Skin of body (tissue), 2 donors: Measurements from ENCODE around the gene ATG12. TPM values are rescaled to one million over a fixed set of nuclear protein-coding genes. Genes with fewer than 3 reads are reported as not detected.
"Not testable (repeated sequence)": the region's sequence is repeated elsewhere in the genome, so short reads cannot be mapped to it uniquely, and the experiment has no call there.

ENCODE experiments used
- DNase-seq: peaks from one replicate; lab custom pipeline; 2025; lab: John Stamatoyannopoulos, UW
- total RNA-seq: library from RNA; depleted of rRNA; stranded (reverse); fragments of >200 nt; gene quantifications from one replicate; pipeline ENCODE4 v1.2.3, GENCODE V29; 2014

The ATG12 gene
- total RNA-seq, 1 donor from 2014 or later: 42.6 TPM

GRCh38 chr5:115842952-115843351 is 1.6 kb upstream of the ATG12 start:
- DNase-seq: no peak

GRCh38 chr5:115842089-115842935 is 947 bp upstream of the ATG12 start:
- peak; percentile 77 for DNase-seq

- no peak for DNase-seq
Measured at GRCh38 chr5:115840873-115841272, 492 bp downstream of the ATG12 start.

DNA sequence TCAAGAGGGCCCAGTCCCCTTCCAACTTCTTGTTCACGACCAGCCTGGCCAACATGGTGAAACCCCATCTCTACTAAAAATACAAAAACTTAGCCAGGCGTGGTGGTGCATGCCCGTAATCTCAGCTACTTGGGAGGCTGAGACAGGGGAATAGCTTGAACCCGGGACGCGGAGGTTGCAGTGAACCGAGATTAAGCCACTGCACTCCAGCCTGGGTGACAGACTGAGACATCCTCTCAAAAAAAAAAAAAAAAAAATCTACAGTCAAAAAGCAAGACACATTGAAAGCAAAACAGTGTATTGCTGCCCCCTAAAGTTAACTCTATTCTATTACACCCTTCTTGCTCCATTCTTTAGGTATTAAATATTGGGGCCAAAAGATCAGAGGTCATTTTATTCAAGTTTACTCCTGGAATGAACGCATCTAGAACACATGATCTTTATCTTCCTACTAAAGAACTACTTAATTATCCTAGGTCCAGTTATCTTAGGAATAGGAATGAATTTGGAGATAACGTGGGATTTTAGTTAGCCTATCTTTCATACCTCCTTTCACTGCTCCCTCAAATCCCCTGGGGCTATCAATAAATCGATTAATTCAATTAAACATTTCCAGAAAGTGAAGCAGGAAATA is 2.4 kb downstream of the ATG12 start:
- peak; percentile 19 for DNase-seq

GRCh38 chr5:115835481-115835880 is 5.9 kb downstream of the ATG12 start:
- no peak for DNase-seq

DNA sequence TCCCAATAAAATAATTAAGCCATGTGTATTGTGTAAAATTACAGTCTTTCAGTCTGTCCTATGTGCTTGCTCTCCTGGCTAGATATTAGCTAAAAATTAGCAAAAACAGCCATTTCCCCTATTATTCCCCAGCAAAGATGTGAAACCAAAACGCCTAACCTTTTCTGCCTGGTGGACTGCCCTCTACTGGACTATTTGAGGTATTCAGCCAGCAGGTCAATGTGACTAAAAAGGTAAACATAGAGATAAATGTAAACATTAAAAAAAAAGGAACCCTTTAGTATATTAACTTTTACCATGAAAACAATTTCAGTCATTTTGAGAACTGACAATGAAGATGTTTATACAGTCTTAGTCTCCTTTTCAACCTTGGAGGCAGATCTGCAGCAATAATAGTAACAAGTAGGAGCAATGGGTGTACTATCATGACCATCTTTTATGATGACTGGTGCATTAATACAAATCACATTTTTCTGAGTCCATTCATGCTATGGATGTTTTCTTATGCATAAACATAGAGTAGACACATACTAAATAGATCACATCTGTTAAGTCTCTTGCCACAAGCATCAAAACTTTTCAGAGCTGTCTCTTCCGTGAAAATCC is 10.1 kb downstream of the ATG12 start:
- peak; percentile 7 for DNase-seq

GRCh38 chr5:115829913-115830312 is 11.5 kb downstream of the ATG12 start:
- DNase-seq: no peak

DNA sequence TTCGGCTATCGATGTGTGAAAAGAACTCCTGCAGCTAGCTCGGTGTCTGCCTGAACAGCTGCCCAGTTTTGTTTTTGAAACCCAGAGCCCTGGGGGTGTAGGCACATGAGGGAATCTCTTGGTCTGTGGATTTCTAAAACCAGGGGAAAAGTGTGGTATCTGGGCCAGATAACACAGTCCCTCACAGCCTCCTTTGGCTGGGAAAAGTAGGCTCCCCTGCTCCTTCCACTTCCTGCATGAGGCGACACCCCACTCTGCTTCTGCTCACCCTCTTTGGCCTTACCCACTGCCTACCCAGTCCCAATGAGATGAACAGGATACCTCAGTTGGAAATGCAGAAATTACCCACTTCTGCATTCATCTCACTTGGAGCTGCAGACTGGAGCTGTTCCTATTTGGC is 15.4 kb downstream of the ATG12 start:
- no peak for DNase-seq

GRCh38 chr5:115824983-115825382 is 16.4 kb downstream of the ATG12 start:
- not testable (repeated sequence) for DNase-seq

DNA sequence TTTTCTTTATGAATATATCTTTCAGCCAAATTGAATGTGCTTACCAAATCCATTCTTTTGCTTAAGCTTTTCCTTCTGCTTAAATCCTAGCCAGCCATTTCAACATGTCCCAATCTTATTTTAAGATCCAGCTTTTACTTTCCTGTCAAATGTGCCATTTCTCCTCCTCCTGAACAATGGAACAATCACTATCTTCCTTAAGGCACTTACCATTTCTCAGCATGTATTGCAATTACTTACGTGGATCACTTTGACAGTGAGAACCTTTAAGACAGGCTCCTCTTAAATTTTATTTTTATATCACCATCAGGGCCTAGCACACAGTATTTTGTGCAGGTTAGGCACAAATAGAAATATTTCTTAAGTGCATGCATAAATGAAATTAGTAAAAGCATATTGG is 20.5 kb downstream of the ATG12 start:
- DNase-seq: no peak

DNA sequence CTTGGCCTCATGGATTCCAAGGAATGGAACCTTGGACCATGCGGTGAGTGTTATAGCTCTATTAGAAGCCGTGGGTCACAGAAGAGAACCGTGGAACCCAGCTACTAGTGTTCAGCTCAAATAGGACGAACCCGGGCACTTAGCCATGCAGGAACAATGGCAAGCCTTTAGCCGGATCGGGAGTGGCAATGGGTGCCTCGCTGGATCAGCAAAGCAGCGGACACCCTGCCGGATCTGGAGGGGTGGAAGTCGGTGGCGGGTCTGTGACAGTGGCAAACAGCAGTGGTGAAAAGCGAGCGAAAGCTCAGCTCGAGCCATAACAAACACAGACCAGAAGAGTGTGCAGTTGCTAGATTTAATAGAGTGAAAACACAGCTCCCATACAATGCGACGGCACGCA is 22.5 kb downstream of the ATG12 start:
- no peak for DNase-seq

DNA sequence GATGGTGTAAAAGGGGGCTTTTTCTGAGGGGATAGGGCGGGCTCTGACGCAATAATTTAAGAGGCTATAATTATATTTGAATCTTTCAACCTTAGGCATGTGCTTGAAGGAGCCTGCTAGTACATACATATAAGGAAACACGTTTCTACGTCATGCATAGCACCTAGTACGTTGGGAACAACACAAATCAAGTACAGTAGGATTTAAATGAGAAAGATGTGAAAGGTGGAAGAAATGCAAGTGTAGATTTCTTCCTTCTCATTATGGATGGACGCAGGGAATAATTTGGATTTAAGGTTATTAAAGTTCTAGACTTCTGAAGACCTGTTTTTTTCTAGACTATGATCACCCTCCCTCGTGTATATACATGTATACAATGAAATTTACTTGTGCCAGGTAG is 24.0 kb downstream of the ATG12 start:
- no peak for DNase-seq

- peak; percentile 83 for DNase-seq
Measured at GRCh38 chr5:115816226-115817081, 24.9 kb downstream of the ATG12 start, which contains the start of gene CDO1. TSS of gene CDO1 (minus strand) at chr5:115816659. CDS start at chr5:115816397, 262 bp downstream.

- DNase-seq: no peak
Measured at GRCh38 chr5:115815693-115816225, 25.6 kb downstream of the ATG12 start.

DNA sequence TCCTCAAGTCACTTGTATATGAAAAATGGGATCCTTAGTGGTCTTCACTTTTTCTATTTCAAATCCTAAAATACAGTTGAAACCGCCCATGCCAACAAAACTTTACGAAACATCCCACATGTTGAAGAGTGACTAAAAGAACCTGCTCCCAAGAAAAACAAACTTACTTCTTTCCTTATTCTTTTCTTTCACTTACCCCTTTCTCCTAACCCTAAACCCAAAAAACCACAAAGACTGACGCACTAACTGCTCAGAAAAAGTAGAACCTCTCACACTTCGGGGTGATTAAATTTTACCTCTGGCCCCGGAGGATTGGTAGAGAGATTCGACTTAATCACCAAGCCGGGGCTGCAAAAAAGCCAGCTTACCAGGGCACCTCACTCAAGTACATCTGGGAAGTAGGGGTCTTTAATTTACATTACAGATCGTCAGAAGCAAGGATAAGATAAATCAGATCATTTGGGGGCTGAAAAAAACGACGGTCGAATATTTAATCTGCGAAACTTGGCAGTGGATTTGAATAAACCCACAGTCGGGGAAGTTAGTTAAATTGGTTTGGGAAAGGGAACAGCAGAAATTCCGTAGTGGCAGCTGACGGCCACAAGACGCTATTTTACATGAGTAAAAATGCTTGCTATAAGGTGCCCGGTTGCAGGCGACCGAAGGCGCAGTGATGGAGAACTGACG is 26.2 kb downstream of the ATG12 start:
- DNase-seq: no peak

DNA sequence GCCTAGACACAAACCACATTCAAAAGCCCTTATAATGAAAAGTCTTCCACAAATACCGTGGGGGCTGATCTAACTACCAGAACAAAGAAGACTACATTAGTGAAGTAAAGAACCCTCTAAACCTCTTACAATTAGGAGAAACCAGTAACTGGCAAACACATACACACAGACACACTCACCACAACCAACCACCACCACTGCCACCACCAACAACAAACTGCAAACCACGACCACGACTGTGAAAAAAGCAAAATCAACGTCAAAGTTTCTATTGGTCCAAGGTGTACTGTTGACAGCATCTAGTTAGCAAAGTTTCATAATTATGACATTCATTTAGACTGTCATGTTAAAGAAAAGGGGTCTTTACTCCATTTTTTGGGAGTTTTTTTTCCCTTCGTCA is 27.6 kb downstream of the ATG12 start:
- no peak for DNase-seq

GRCh38 chr5:115812372-115812771 is 29.0 kb downstream of the ATG12 start:
- no peak for DNase-seq

DNA sequence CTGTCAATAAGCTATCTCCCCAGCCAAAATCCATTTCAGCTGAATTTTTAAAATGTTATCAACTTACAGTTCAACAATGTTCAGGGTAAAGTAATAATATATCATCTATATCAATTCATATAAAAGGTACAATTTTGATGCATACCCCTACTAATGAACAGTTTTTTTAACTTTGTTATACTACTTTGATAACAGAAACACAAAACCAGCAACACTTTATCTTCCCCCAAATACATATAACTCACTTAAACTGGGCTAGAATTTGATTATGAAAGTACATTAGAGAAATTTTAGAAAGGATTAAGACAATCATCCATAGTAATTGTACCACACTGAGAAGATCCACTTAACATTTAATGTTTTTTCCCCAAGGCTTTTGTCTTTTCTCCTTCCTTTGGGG is 30.0 kb downstream of the ATG12 start:
- no peak for DNase-seq

- DNase-seq: peak; percentile 77
Measured at GRCh38 chr5:115810761-115811160, 30.6 kb downstream of the ATG12 start.

DNA sequence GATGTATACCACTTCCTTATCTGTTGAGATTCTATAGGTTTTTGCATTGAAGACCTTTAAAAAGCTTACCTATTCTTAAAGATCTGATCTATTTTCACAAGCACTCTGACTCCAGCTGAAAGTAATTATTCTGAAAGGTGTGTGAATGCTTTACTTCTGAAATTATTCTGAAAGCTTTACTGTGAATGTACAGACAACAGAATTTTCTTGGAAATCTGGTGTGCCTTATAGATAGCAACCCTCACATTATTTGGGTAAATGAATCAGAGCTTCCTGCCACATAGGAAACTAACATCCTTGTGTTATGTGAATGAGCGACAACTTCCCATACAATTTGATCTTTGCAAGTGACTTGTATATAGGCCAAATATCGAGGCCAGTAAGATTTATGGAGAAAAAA is 31.4 kb downstream of the ATG12 start:
- DNase-seq: no peak

- not testable (repeated sequence) for DNase-seq
Measured at GRCh38 chr5:115808066-115808465, 33.3 kb downstream of the ATG12 start.
